Hepatocyte (in vitro differentiated cells): ENCODE measurements around the gene NRG3.

Experiments used
- EZH2 ChIP-seq: fragments of 200-600 bp; sonication (generic); IDR thresholded peaks from 2 replicates; pipeline ENCODE4 v1.6.1; 2016; ENCODE audit warnings: antibody characterized with exemption, mild to moderate bottlenecking, borderline replicate concordance
- TF ChIP-seq, protein P1 (sequence below): fragments of 200-600 bp; sonication (generic); IDR thresholded peaks from 2 replicates; pipeline ENCODE4 v1.5.1; 2016; ENCODE audit warnings: antibody characterized with exemption, mild to moderate bottlenecking; ENCODE audit not compliant: poor library complexity

DNA sequence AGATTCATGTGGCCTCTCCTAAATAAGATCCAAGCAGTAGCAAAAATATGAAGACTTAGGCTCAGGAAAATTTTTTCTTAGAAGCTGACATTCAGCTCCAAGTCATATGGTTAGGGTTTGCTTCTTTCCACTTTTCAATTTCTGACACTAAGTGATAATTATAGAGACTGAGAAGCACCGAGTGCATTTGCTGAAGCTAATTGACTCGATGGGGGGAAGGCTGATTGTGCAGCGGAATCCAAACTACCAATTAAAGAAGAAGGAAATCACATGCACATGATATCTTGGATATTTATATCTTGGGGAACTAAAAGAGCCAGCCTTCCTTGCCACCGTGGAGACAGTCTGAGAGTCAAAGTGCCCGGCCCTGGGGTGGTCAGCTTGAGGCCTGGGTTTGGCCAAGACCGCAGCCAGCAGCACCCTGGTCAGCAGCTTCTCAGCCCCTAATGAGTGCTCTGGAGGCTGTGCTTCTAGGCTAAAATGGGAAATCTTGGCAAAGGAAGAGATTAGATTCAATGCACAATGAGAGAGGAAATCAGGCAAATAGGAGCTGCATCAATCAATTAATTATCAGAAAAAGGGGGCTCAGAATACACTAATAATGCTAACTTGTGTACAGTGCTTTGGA, 589.3 kb downstream of the NRG3 start:
- TF ChIP-seq, protein P1, sequence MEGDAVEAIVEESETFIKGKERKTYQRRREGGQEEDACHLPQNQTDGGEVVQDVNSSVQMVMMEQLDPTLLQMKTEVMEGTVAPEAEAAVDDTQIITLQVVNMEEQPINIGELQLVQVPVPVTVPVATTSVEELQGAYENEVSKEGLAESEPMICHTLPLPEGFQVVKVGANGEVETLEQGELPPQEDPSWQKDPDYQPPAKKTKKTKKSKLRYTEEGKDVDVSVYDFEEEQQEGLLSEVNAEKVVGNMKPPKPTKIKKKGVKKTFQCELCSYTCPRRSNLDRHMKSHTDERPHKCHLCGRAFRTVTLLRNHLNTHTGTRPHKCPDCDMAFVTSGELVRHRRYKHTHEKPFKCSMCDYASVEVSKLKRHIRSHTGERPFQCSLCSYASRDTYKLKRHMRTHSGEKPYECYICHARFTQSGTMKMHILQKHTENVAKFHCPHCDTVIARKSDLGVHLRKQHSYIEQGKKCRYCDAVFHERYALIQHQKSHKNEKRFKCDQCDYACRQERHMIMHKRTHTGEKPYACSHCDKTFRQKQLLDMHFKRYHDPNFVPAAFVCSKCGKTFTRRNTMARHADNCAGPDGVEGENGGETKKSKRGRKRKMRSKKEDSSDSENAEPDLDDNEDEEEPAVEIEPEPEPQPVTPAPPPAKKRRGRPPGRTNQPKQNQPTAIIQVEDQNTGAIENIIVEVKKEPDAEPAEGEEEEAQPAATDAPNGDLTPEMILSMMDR: no peak
- TF ChIP-seq EZH2: no peak
